KMS-11 (cell line): Measurements from ENCODE around the gene UBASH3A.

Experiments used
- H2AFZ ChIP-seq: fragments of 200-600 bp; sonication (generic); 2 replicates; pipeline ENCODE4 v1.6.1; 2016; ENCODE audit warnings: antibody characterized with exemption, mixed run types, low read depth
- H3K27ac ChIP-seq: fragments of 200-600 bp; sonication (generic); 2 replicates; pipeline ENCODE4 v1.6.1; 2016; ENCODE audit warnings: mild to moderate bottlenecking, mixed run types
- H3K27me3 ChIP-seq: fragments of 200-600 bp; sonication (generic); 2 replicates; pipeline ENCODE4 v1.6.1; 2017; ENCODE audit warnings: mild to moderate bottlenecking, low read depth, mixed run types, moderate library complexity; ENCODE audit not compliant: insufficient read depth
- H3K36me3 ChIP-seq: fragments of 200-600 bp; sonication (generic); 2 replicates; pipeline ENCODE4 v1.6.1; 2017; ENCODE audit warnings: mild to moderate bottlenecking, mixed run types; ENCODE audit not compliant: insufficient read depth
- H3K4me1 ChIP-seq: fragments of 200-600 bp; sonication (generic); 2 replicates; pipeline ENCODE4 v1.6.1; 2016; ENCODE audit warnings: mild to moderate bottlenecking, low read depth, mixed run types; ENCODE audit not compliant: poor library complexity, severe bottlenecking
- H3K4me2 ChIP-seq: fragments of 200-600 bp; sonication (generic); 2 replicates; pipeline ENCODE4 v1.7.0; 2016; ENCODE audit warnings: mild to moderate bottlenecking, mixed run types
- H3K4me3 ChIP-seq: fragments of 200-600 bp; sonication (generic); IDR thresholded peaks from 2 replicates; pipeline ENCODE4 v1.6.1; 2017; ENCODE audit warnings: low read depth, low read length, mixed read lengths; ENCODE audit not compliant: insufficient read depth
- H3K79me2 ChIP-seq: fragments of 200-600 bp; sonication (generic); 2 replicates; pipeline ENCODE4 v1.6.1; 2016; ENCODE audit warnings: low read depth, mixed run types; ENCODE audit not compliant: insufficient read depth
- H3K9ac ChIP-seq: fragments of 200-600 bp; sonication (generic); 2 replicates; pipeline ENCODE4 v1.6.1; 2016; ENCODE audit warnings: mild to moderate bottlenecking, mixed run types
- H4K20me1 ChIP-seq: fragments of 200-600 bp; sonication (generic); 2 replicates; pipeline ENCODE4 v1.6.1; 2016; ENCODE audit warnings: mild to moderate bottlenecking, mixed run types; ENCODE audit not compliant: insufficient read depth
- TF ChIP-seq, protein P1 (sequence below): fragments of 200-600 bp; sonication (generic); conservative IDR thresholded peaks from 2 replicates; pipeline ENCODE4 v1.6.1; 2017; ENCODE audit warnings: low read depth, mild to moderate bottlenecking, antibody characterized with exemption, low read length, moderate library complexity, mixed read lengths

Gene UBASH3A

DNA sequence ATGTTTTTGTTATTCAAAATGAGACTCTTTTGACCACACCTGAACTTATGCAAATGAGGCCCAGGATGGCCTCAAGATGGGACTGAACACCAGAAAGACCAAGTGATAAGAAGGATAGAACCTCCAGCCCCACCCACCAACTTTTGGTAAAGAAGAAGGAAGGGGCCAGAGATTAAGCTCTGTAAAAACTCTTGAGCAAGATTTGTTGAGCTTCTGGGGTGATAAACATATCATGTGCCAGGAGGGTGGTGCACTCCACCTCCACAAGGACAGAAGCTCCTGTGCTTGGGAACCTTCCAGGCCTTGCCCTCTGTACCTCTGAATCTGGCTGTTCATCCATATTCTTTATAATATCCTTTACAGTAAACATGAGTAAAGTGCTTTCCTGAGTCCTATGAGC lies 87.0 kb downstream of the UBASH3A start:
- Histone ChIP-seq H3K4me1 (peaks cover 7% of the 10 kb centered on the region), H3K9ac (no peak overlapping the region), H3K4me2 (no peak overlapping the region), H2AFZ (no peak overlapping the region), H3K36me3 (no peaks in the 10 kb centered on the region), H3K27ac (no peak overlapping the region), H3K27me3 (no peaks in the 10 kb centered on the region; the same call in 1 of the 2 replicates), H4K20me1 (no peaks in the 10 kb centered on the region), H3K79me2 (no peaks in the 10 kb centered on the region), H3K4me3 (no peak overlapping the region)
- TF ChIP-seq, protein P1, sequence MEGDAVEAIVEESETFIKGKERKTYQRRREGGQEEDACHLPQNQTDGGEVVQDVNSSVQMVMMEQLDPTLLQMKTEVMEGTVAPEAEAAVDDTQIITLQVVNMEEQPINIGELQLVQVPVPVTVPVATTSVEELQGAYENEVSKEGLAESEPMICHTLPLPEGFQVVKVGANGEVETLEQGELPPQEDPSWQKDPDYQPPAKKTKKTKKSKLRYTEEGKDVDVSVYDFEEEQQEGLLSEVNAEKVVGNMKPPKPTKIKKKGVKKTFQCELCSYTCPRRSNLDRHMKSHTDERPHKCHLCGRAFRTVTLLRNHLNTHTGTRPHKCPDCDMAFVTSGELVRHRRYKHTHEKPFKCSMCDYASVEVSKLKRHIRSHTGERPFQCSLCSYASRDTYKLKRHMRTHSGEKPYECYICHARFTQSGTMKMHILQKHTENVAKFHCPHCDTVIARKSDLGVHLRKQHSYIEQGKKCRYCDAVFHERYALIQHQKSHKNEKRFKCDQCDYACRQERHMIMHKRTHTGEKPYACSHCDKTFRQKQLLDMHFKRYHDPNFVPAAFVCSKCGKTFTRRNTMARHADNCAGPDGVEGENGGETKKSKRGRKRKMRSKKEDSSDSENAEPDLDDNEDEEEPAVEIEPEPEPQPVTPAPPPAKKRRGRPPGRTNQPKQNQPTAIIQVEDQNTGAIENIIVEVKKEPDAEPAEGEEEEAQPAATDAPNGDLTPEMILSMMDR, result no peak

DNA sequence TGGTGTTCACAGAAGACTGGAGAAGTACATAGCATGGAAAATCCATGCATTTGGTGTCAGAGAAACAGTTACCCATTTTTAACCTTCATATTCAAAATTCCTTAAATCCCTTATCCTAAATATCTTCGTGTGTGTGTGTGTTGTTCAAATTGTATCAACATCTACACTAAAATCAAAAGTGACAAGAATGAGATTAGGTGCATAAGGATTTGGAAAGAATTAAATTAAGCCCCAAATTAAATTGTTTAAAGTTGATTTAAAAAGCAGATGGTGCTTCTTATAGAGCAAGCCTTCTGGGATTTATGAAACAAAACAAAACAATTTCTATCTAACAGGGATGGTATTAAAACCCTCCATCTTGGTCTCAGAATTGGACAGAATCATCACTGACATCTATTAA lies 87.6 kb downstream of the UBASH3A start:
- Histone ChIP-seq H3K27ac (no peak overlapping the region), H3K4me1 (peaks cover 7% of the 10 kb centered on the region), H3K36me3 (no peaks in the 10 kb centered on the region), H3K9ac (no peak overlapping the region), H4K20me1 (no peaks in the 10 kb centered on the region), H2AFZ (no peak overlapping the region), H3K4me3 (no peak overlapping the region), H3K4me2 (no peak overlapping the region), H3K79me2 (no peaks in the 10 kb centered on the region), H3K27me3 (no peaks in the 10 kb centered on the region; the same call in 1 of the 2 replicates)
- TF ChIP-seq, protein P1, result no peak

DNA sequence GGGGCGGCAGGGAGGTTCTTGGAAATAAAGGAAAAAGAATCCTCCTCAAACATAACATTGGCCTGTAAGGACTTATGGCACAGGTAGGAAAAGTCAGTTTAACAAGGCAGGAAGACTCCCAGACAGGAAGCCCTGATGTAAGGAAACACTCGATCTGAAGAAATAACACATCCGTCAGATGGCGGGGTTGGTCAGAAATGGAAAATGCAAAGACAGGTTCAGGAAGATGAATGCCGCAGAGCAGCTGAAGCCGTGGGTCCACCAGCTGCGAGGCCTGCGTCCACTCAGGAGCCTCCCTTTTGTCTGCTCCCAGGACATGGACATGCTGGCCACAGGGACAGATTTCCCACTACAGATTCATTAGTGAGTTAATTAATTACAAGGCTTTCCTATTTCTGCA lies 88.5 kb downstream of the UBASH3A start:
- H4K20me1 ChIP-seq, result no peaks in the 10 kb centered on the region
- no peak overlapping the region for H3K4me3 ChIP-seq
- H3K4me1 ChIP-seq, result peaks cover 12% of the 10 kb centered on the region
- H3K79me2 ChIP-seq, result no peaks in the 10 kb centered on the region
- H3K4me2 ChIP-seq, result no peak overlapping the region
- H3K27me3 ChIP-seq, result no peaks in the 10 kb centered on the region; the same call in 1 of the 2 replicates
- H2AFZ ChIP-seq, result no peak overlapping the region
- H3K36me3 ChIP-seq, result no peaks in the 10 kb centered on the region
- no peak overlapping the region for H3K9ac ChIP-seq
- no peak overlapping the region for H3K27ac ChIP-seq
- TF ChIP-seq, protein P1, result no peak

DNA sequence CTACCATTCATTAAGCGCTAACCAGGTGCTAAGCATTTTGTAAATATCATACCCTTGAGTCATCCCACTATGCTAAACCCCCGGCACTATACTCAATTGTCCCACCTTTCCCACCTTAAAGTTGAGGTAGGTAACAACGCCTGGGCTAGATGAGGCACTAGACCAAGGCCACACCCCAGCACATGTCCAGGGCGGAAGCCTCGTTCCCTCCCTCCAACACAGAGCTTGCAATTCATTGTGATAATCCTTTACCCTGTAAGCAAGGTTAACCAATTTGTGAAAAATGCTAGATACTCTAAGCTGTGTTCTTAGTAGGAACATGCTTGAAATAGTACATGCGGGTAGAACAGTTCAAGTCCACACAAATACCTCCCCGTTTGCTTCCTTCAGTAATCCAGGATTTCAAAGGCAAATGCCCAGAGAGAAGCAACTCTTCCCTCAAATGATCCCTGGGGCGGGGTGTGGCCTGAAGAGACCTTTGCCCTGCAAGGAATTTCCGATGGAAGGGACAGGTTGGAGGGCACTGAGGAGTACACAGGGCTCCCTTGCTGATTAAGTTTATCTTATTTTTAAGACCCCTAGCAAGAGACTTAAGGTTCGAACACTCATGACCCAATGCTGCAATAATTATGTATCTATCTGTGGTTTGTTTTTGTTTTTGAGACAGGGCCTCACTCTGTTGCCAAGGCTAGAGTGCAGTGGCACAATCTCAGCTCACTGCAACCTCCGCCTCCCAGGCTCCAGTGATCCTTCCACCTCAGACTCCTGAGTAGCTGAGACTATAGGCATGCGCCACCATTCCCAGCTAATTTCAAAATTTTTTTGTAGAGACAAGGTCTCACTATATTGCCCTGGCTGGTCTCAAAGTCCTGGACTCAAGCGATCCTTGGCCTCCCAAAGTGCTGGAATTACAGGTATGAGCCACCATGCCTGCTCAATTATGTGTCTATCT lies 89.7 kb downstream of the UBASH3A start:
- Histone ChIP-seq H3K27me3 (no peaks in the 10 kb centered on the region; the same call in 1 of the 2 replicates), H3K4me1 (peaks cover 13% of the 10 kb centered on the region), H3K4me2 (no peak overlapping the region), H3K4me3 (no peak overlapping the region), H3K9ac (no peak overlapping the region), H3K36me3 (no peaks in the 10 kb centered on the region), H3K79me2 (no peaks in the 10 kb centered on the region), H4K20me1 (no peaks in the 10 kb centered on the region), H3K27ac (no peak overlapping the region), H2AFZ (no peak overlapping the region)
- TF ChIP-seq, protein P1, result no peak
